Mesenchymal stem cell (in vitro differentiated cells and primary cell): ENCODE measurements around the gene ANKMY1.

Source experiments
- DNase-seq: peaks from one replicate; pipeline ENCODE4 v3.0.0-alpha.2; 2013
- H2AFZ ChIP-seq: one replicate; pipeline ENCODE4 v1.6.1; 2013; ENCODE audit warnings: low read depth, mild to moderate bottlenecking, control low read depth, inconsistent platforms, low read length, moderate library complexity
- H2AK5ac ChIP-seq: 2 replicates; pipeline ENCODE4 v1.6.1; 2013; ENCODE audit warnings: low read length, moderate library complexity, mild to moderate bottlenecking, inconsistent platforms; ENCODE audit not compliant: severe bottlenecking
- H2BK120ac ChIP-seq: one replicate; pipeline ENCODE4 v1.6.1; 2013; ENCODE audit warnings: low read depth, mild to moderate bottlenecking, inconsistent platforms, low read length, moderate library complexity
- H2BK12ac ChIP-seq, 2 experiments: one replicate each; pipeline ENCODE4 v1.6.1; 2013; ENCODE audit warnings: inconsistent platforms in 2 of 2, low read length in 2 of 2, mild to moderate bottlenecking in 2 of 2, moderate library complexity in 2 of 2, control low read depth in 1 of 2
- H2BK15ac ChIP-seq: one replicate; pipeline ENCODE4 v1.6.1; 2013; ENCODE audit warnings: mild to moderate bottlenecking, low read depth, inconsistent platforms; ENCODE audit not compliant: poor library complexity, severe bottlenecking
- H2BK5ac ChIP-seq: 2 replicates; pipeline ENCODE4 v1.6.1; 2013; ENCODE audit warnings: low read depth, mild to moderate bottlenecking, low read length, control low read depth, inconsistent platforms; ENCODE audit not compliant: poor library complexity, severe bottlenecking
- H3K14ac ChIP-seq, 2 experiments: one replicate each; pipeline ENCODE4 v1.6.1; 2013; ENCODE audit warnings: inconsistent platforms in 2 of 2, low read length in 2 of 2, control low read depth in 1 of 2, mild to moderate bottlenecking in 1 of 2, moderate library complexity in 1 of 2
- H3K18ac ChIP-seq, 2 experiments: one replicate each; pipeline ENCODE4 v1.6.1; 2013; ENCODE audit warnings: inconsistent platforms in 2 of 2, low read length in 2 of 2, control low read depth in 1 of 2, low read depth in 1 of 2, mild to moderate bottlenecking in 1 of 2
- H3K23ac ChIP-seq, 2 experiments: one replicate each; pipeline ENCODE4 v1.6.1; 2013; ENCODE audit warnings: inconsistent platforms in 2 of 2, low read length in 2 of 2, mild to moderate bottlenecking in 2 of 2, moderate library complexity in 2 of 2, control low read depth in 1 of 2
- H3K27ac ChIP-seq: 2 replicates; pipeline ENCODE4 v1.5.1; 2013; ENCODE audit warnings: mild to moderate bottlenecking, moderate library complexity, low read length, control low read depth, inconsistent platforms; ENCODE audit not compliant: poor library complexity, severe bottlenecking
- H3K27me3 ChIP-seq, 2 experiments: 2 replicates each; pipeline versions ENCODE4 v1.6.1 to v1.7.0; 2013; ENCODE audit warnings: low read length in 2 of 2, mild to moderate bottlenecking in 2 of 2, moderate library complexity in 2 of 2, control low read depth in 1 of 2, inconsistent platforms in 1 of 2; ENCODE audit not compliant: control insufficient read depth in 1 of 2, insufficient read depth in 1 of 2
- H3K36me3 ChIP-seq, 2 experiments: 2 replicates each; pipeline versions ENCODE4 v1.6.1 to v1.7.0; 2013; ENCODE audit warnings: low read length in 2 of 2, control low read depth in 1 of 2, inconsistent platforms in 1 of 2, low read depth in 1 of 2, mild to moderate bottlenecking in 1 of 2; ENCODE audit not compliant: insufficient read depth in 2 of 2, control insufficient read depth in 1 of 2
- H3K4ac ChIP-seq, 2 experiments: one replicate each; pipeline ENCODE4 v1.6.1; 2013; ENCODE audit warnings: inconsistent platforms in 2 of 2, low read length in 2 of 2, mild to moderate bottlenecking in 2 of 2, moderate library complexity in 2 of 2, control low read depth in 1 of 2, low read depth in 1 of 2
- H3K4me1 ChIP-seq: 2 replicates; pipeline ENCODE4 v1.6.1; 2013; ENCODE audit warnings: low read depth, low read length, control low read depth; ENCODE audit not compliant: control insufficient read depth, insufficient read depth
- H3K4me2 ChIP-seq: 2 replicates; pipeline ENCODE4 v1.6.1; 2013; ENCODE audit warnings: low read length, mild to moderate bottlenecking, inconsistent platforms; ENCODE audit not compliant: poor library complexity, severe bottlenecking
- H3K4me3 ChIP-seq, 2 experiments: 2 replicates each; pipeline versions ENCODE4 v1.5.1 to v1.7.0; 2013; ENCODE audit warnings: low read length in 2 of 2, mild to moderate bottlenecking in 2 of 2, control low read depth in 1 of 2, low read depth in 1 of 2; ENCODE audit not compliant: insufficient read depth in 1 of 2
- H3K79me1 ChIP-seq: replicated peaks from 2 replicates; pipeline ENCODE4 v1.6.1; 2013; ENCODE audit warnings: mild to moderate bottlenecking, control low read depth, low read length, inconsistent platforms; ENCODE audit not compliant: poor library complexity, severe bottlenecking
- H3K9ac ChIP-seq: 2 replicates; pipeline ENCODE4 v1.7.0; 2013; ENCODE audit warnings: mild to moderate bottlenecking, low read length, moderate library complexity
- H3K9me3 ChIP-seq: 2 replicates; pipeline ENCODE4 v1.7.0; 2013; ENCODE audit warnings: mild to moderate bottlenecking, low read length; ENCODE audit not compliant: control insufficient read depth
- H4K8ac ChIP-seq: one replicate; pipeline ENCODE4 v1.6.1; 2013; ENCODE audit warnings: inconsistent platforms, mild to moderate bottlenecking, low read length, moderate library complexity
- H4K91ac ChIP-seq: one replicate; pipeline ENCODE4 v1.6.1; 2013; ENCODE audit warnings: mild to moderate bottlenecking, low read length, inconsistent platforms
- WGBS: methylation state at CpG from one replicate; pipeline ENCODE4 v1.1.7; 2013; ENCODE audit warnings: mixed read lengths; 5-methylcytosine and 5-hydroxymethylcytosine counted together

ANKMY1 gene

DNA sequence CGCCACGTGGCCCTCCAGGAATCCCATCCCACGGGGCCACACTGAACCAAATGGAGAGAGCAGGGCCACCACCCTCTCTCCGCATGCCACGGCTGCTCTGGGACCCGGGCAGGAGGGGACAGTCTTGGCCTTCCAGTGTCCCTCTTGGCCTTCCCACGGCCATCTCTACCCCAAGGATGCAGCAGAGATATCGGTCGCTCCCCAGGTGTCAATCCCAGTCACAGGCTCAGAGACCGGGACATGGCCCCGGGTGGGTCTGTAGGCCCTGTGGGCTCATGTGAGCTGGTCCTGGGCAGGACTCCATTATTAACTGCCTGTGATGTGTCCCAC lies 44.0 kb upstream of the ANKMY1 start:
- Histone ChIP-seq H3K4me1 (peaks cover 12% of the 10 kb centered on the region), H2BK15ac (no peak overlapping the region), H3K9me3 (no peaks in the 10 kb centered on the region), H2AFZ (no peak overlapping the region), H2BK120ac (no peak overlapping the region), H3K4ac (no peak overlapping the region), H2AK5ac (no peak overlapping the region), H4K91ac (no peak overlapping the region), H3K9ac (no peak overlapping the region), H3K14ac (no peak overlapping the region), H3K27me3 (no peaks in the 10 kb centered on the region), H3K27ac (no peak overlapping the region), H4K8ac (no peak overlapping the region), H2BK5ac (no peak overlapping the region), H3K4me2 (no peak overlapping the region), H3K79me1 (peaks cover 9% of the 10 kb centered on the region), H3K36me3 (peaks cover 15 to 64% of the 10 kb centered on the region in 2 experiments), H3K23ac (no peak overlapping the region), H3K4me3 (no peak overlapping the region), H2BK12ac (no peak overlapping the region), H3K18ac (no peak overlapping the region)
- WGBS: 96% methylated on average over 11 of the region's 11 CpGs
- DNase-seq: no peak

DNA sequence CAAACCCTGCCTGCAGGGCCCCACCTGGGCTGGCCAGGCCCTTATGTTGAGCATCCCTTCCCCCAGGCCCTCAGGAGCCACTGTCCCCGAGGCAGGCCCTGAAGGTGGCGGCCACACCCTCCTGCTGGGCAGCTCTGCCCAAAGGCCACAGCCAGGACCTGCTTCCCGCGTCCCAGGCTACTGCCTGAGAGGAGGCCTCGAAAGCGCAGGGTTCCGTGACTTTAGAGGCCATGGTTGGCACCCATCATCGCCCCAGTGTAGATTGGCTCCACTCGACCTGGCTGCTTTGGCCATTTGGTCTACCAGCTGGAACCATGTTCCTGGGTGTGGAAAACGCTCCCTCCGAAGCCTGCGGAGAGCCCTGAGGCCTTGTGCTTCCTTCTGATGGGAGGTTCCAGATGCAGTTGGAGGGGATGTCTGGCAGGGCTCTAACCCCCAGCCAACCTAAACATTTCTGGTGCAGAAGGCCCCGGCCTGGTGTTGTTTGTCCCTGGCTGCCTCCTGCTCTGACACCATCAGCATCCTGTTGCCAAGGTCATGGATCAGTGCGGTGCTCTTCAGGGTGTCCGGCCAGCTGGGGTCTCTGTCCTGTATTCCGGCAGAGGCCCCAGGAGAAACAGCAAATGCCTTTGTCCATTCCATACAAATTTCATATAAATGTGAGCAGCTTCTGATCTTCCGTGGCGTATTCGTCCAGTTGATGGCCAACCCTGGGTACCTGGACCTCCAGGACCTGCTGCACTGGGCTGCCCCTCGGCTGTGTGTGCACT lies 43.5 kb upstream of the ANKMY1 start:
- no peak overlapping the region for H2BK15ac ChIP-seq
- H3K9ac ChIP-seq: no peak overlapping the region
- no peak overlapping the region for H3K18ac ChIP-seq
- no peak overlapping the region for H4K8ac ChIP-seq
- H2AK5ac ChIP-seq: no peak overlapping the region
- H3K14ac ChIP-seq: no peak overlapping the region
- no peak for DNase-seq
- H4K91ac ChIP-seq: no peak overlapping the region
- H3K27ac ChIP-seq: no peak overlapping the region
- no peak overlapping the region for H3K4me2 ChIP-seq
- no peak overlapping the region for H2BK12ac ChIP-seq
- H2BK5ac ChIP-seq: no peak overlapping the region
- peaks cover 14% of the 10 kb centered on the region for H3K79me1 ChIP-seq
- no peak overlapping the region for H2AFZ ChIP-seq
- no peaks in the 10 kb centered on the region for H3K27me3 ChIP-seq
- peaks cover 12% of the 10 kb centered on the region for H3K4me1 ChIP-seq
- 91% methylated on average over 20 of the region's 20 CpGs for WGBS
- H3K36me3 ChIP-seq: peaks cover 17 to 70% of the 10 kb centered on the region in 2 experiments
- no peak overlapping the region for H3K4ac ChIP-seq
- no peak overlapping the region for H3K23ac ChIP-seq
- H2BK120ac ChIP-seq: no peak overlapping the region
- H3K9me3 ChIP-seq: no peaks in the 10 kb centered on the region
- no peak overlapping the region for H3K4me3 ChIP-seq

DNA sequence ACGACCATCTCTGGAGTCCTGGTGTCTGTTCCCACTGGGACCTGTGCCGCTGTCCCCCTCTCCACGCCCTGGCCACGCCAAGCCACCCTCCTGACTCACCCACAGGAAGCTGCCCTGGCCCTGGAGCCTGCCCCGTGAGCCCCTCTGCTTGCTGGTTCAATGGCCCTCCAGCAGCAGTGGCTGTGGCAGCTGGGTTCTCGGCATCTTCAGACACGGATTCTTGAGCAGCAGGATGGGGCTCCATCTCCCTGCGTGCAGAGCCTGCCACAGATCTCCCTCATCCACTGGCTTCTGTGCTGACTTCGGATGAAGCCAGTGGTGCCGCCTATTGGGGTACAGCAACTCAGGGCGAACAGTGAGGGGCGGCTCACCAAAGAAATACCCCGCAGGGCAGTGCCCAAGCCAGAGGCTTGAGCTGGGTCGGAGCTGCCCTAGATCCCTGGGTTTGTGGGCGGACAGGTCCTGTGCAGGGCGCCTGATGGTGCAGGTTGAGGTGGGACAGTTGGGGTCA lies 42.7 kb upstream of the ANKMY1 start:
- H3K14ac ChIP-seq: no peak overlapping the region
- no peak overlapping the region for H3K4me3 ChIP-seq
- H2BK120ac ChIP-seq: no peak overlapping the region
- H2BK15ac ChIP-seq: no peak overlapping the region
- no peak overlapping the region for H3K9ac ChIP-seq
- H3K27ac ChIP-seq: no peak overlapping the region
- H3K4ac ChIP-seq: no peak overlapping the region
- no peak overlapping the region for H3K4me2 ChIP-seq
- H2AK5ac ChIP-seq: no peak overlapping the region
- no peak overlapping the region for H2BK5ac ChIP-seq
- peaks cover 21 to 77% of the 10 kb centered on the region in 2 experiments for H3K36me3 ChIP-seq
- no peaks in the 10 kb centered on the region for H3K27me3 ChIP-seq
- H3K79me1 ChIP-seq: peaks cover 21% of the 10 kb centered on the region
- H3K23ac ChIP-seq: no peak overlapping the region
- no peak overlapping the region for H4K8ac ChIP-seq
- WGBS: 92% methylated on average over 16 of the region's 16 CpGs
- no peak overlapping the region for H2BK12ac ChIP-seq
- no peaks in the 10 kb centered on the region for H3K9me3 ChIP-seq
- H2AFZ ChIP-seq: no peak overlapping the region
- H3K4me1 ChIP-seq: peaks cover 12% of the 10 kb centered on the region
- H4K91ac ChIP-seq: no peak overlapping the region
- DNase-seq: no peak
- no peak overlapping the region for H3K18ac ChIP-seq

DNA sequence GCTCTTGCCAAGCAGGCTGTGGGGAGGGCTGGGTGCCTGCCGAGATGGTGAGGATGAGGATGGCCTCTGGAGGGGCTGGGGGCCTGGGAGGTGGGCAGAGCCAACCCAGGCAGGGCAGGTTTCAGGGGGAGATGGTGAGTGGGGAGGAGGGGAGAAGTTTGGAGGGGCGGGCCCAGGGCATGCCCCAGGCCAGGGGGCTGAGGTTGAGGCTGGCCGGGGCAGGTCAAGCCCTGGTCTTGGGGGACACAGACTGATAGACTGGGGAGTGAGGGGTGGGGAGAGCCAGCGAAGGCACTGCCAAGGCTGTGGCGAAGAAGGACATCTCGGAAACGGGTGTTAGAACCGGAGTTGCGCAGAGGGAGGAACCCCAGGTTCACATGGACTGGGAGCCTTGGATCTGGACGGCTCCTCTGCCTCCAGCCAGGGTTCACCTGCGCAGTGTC lies 41.4 kb upstream of the ANKMY1 start:
- Histone ChIP-seq H3K18ac (no peak overlapping the region), H3K9ac (no peak overlapping the region), H3K4ac (no peak overlapping the region), H3K14ac (no peak overlapping the region), H2AK5ac (no peak overlapping the region), H2BK120ac (no peak overlapping the region), H2BK12ac (no peak overlapping the region), H3K9me3 (no peaks in the 10 kb centered on the region), H3K4me1 (peaks cover 6% of the 10 kb centered on the region), H2BK5ac (no peak overlapping the region), H4K91ac (no peak overlapping the region), H2BK15ac (no peak overlapping the region), H3K23ac (no peak overlapping the region), H3K36me3 (peaks cover 21 to 90% of the 10 kb centered on the region in 2 experiments), H3K79me1 (peaks cover 34% of the 10 kb centered on the region), H3K4me2 (no peak overlapping the region), H2AFZ (no peak overlapping the region), H4K8ac (no peak overlapping the region), H3K27ac (no peak overlapping the region), H3K4me3 (no peak overlapping the region), H3K27me3 (no peaks in the 10 kb centered on the region)
- DNase-seq: no peak
- 98% methylated on average over 11 of the region's 11 CpGs for WGBS
